ENCODE measurements around the gene PRR5L.

DNA sequence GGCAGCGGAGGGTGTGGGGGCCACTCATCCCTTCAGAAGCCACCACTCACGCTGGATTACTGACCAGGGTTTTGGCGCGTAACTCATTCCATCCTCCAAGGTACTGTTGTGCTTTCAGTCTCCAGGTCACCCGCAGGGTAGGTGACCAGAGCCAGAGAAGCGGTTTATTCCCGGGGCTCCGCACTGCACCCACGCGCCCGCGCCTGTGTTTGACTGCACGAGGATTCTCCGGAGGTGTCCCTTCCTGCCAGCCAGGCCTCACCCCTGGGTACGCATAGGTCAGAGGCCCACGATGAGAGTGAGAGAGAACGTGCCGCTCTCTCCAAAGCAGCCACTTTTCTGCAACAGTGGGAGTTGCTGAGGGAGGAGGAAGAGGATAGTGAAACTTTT lies 158.5 kb downstream of the PRR5L start:
- TF ChIP-seq CTCF (IDR thresholded peaks at IDR 0.05) (no peak), POLR2A (IDR thresholded peaks at IDR 0.05) (no peak), EP300 (IDR thresholded peaks at IDR 0.05) (no peak)

All from ovary (tissue), 3 donors.